Activated CD4-positive, alpha-beta T cell treated with anti-CD3 and anti-CD28 coated beads, Interleukin-2, amount 10 ng/mL, durations not matched to agents 7 days and 5 days (primary cell): Measurements from ENCODE around the gene RASA4B. TPM values are rescaled to one million over a fixed set of nuclear protein-coding genes. Genes with fewer than 3 reads are reported as not detected.
A peak's percentile ranks its signal among the peaks of the same experiment; 100 is the strongest.
"Not testable (repeated sequence)": the region's sequence is repeated elsewhere in the genome, so short reads cannot be mapped to it uniquely, and the experiment has no call there.

ENCODE experiments used
- CTCF ChIA-PET: fragments of 350-600 bp; sonication (Branson Sonifier 250); formaldehyde crosslinking; loops from one replicate; lab custom pipeline; 2021; ENCODE audit warnings: antibody characterized with exemption; lab: Charles Lee
- POLR2A ChIA-PET: fragments of 350-600 bp; sonication (Branson Sonifier 250); formaldehyde crosslinking; loops from one replicate; lab custom pipeline; 2021; ENCODE audit warnings: antibody characterized with exemption; lab: Charles Lee
- DNase-seq: peaks from one replicate; pipeline ENCODE4 v3.0.0-alpha.2; 2020
- H3K27ac Mint-ChIP-seq: one replicate; pipeline ENCODE4 v1.8.0; 2021; ENCODE audit warnings: mild to moderate bottlenecking, moderate library complexity, mixed read lengths
- H3K27me3 Mint-ChIP-seq: one replicate; pipeline ENCODE4 v1.8.0; 2021; ENCODE audit warnings: mixed read lengths
- H3K36me3 Mint-ChIP-seq: one replicate; pipeline ENCODE4 v1.8.0; 2021; ENCODE audit warnings: low read depth, mixed read lengths
- H3K4me1 Mint-ChIP-seq: one replicate; pipeline ENCODE4 v1.8.0; 2021; ENCODE audit warnings: mixed read lengths
- H3K4me3 Mint-ChIP-seq: one replicate; pipeline ENCODE4 v1.8.0; 2021; ENCODE audit warnings: mild to moderate bottlenecking, moderate library complexity, mixed read lengths
- H3K9me3 Mint-ChIP-seq: one replicate; pipeline ENCODE4 v1.8.0; 2021; ENCODE audit warnings: mixed read lengths
- total RNA-seq, 2 experiments: library from RNA; stranded (reverse); gene quantifications; one replicate each; pipeline ENCODE4 v1.2.3, GENCODE V29; 2021

The RASA4B gene
- total RNA-seq = 10 to 100 TPM; 23.2 to 26.9 TPM

- H3K27ac Mint-ChIP-seq, H3K36me3 Mint-ChIP-seq, CTCF ChIA-PET, H3K9me3 Mint-ChIP-seq, H3K4me1 Mint-ChIP-seq, POLR2A ChIA-PET, H3K27me3 Mint-ChIP-seq: not testable (repeated sequence)
- peak within 1 kb of the TSS; percentile 13 for H3K4me3 Mint-ChIP-seq
- peak; percentile 25 for DNase-seq
These were observed at the start of gene RASA4B for GRCh38 chr7:102517550-102518147. Gene RASA4B (minus strand): TSS chr7:102517777. CDS start chr7:102517710, 67 bp downstream.

GRCh38 chr7:102550808-102551422 is 33.3 kb upstream of the RASA4B start, which contains the start of gene SPDYE2:
Gene SPDYE2 (plus strand): TSS chr7:102551226. CDS start chr7:102553256, 2,030 bp downstream.
- H3K9me3 Mint-ChIP-seq, H3K4me3 Mint-ChIP-seq, H3K27me3 Mint-ChIP-seq, H3K4me1 Mint-ChIP-seq, POLR2A ChIA-PET, DNase-seq, H3K36me3 Mint-ChIP-seq, H3K27ac Mint-ChIP-seq, CTCF ChIA-PET: not testable (repeated sequence)

- DNase-seq, H3K27me3 Mint-ChIP-seq, H3K27ac Mint-ChIP-seq, POLR2A ChIA-PET, H3K9me3 Mint-ChIP-seq, H3K4me3 Mint-ChIP-seq, H3K4me1 Mint-ChIP-seq, H3K36me3 Mint-ChIP-seq, CTCF ChIA-PET: not testable (repeated sequence)
These were observed 28.8 kb upstream of the RASA4B start for GRCh38 chr7:102546353-102546752.

- H3K27me3 Mint-ChIP-seq, H3K27ac Mint-ChIP-seq, POLR2A ChIA-PET, H3K4me3 Mint-ChIP-seq, H3K36me3 Mint-ChIP-seq, H3K9me3 Mint-ChIP-seq, H3K4me1 Mint-ChIP-seq, CTCF ChIA-PET, DNase-seq: not testable (repeated sequence)
These were observed 27.7 kb upstream of the RASA4B start for GRCh38 chr7:102545288-102545687.

- H3K4me1 Mint-ChIP-seq, CTCF ChIA-PET, H3K9me3 Mint-ChIP-seq, DNase-seq, H3K36me3 Mint-ChIP-seq, POLR2A ChIA-PET, H3K27me3 Mint-ChIP-seq, H3K4me3 Mint-ChIP-seq, H3K27ac Mint-ChIP-seq: not testable (repeated sequence)
These were observed 26.8 kb upstream of the RASA4B start for GRCh38 chr7:102544372-102544771.

- H3K4me3 Mint-ChIP-seq, POLR2A ChIA-PET, H3K4me1 Mint-ChIP-seq, CTCF ChIA-PET, H3K27ac Mint-ChIP-seq, DNase-seq, H3K36me3 Mint-ChIP-seq, H3K9me3 Mint-ChIP-seq, H3K27me3 Mint-ChIP-seq: not testable (repeated sequence)
These were observed 26.0 kb upstream of the RASA4B start, which contains the start of gene UPK3BL2 for GRCh38 chr7:102543596-102543995. Gene UPK3BL2 (minus strand): TSS chr7:102543696. CDS start chr7:102543636, 60 bp downstream.

- H3K4me1 Mint-ChIP-seq, H3K27ac Mint-ChIP-seq, H3K27me3 Mint-ChIP-seq, H3K9me3 Mint-ChIP-seq, DNase-seq, H3K36me3 Mint-ChIP-seq, CTCF ChIA-PET, H3K4me3 Mint-ChIP-seq, POLR2A ChIA-PET: not testable (repeated sequence)
These were observed 25.2 kb upstream of the RASA4B start for GRCh38 chr7:102542771-102543170.

GRCh38 chr7:102542083-102542482 is 24.5 kb upstream of the RASA4B start:
- H3K9me3 Mint-ChIP-seq, POLR2A ChIA-PET, DNase-seq, H3K27ac Mint-ChIP-seq, H3K4me1 Mint-ChIP-seq, H3K4me3 Mint-ChIP-seq, H3K36me3 Mint-ChIP-seq, H3K27me3 Mint-ChIP-seq, CTCF ChIA-PET: not testable (repeated sequence)

GRCh38 chr7:102540604-102541003 is 23.0 kb upstream of the RASA4B start:
- H3K9me3 Mint-ChIP-seq, H3K27ac Mint-ChIP-seq, POLR2A ChIA-PET, H3K27me3 Mint-ChIP-seq, H3K4me1 Mint-ChIP-seq, CTCF ChIA-PET, H3K4me3 Mint-ChIP-seq, DNase-seq, H3K36me3 Mint-ChIP-seq: not testable (repeated sequence)

GRCh38 chr7:102535062-102535615 is 17.6 kb upstream of the RASA4B start:
- DNase-seq, H3K27me3 Mint-ChIP-seq, H3K27ac Mint-ChIP-seq, H3K4me3 Mint-ChIP-seq, H3K36me3 Mint-ChIP-seq, H3K4me1 Mint-ChIP-seq, CTCF ChIA-PET, POLR2A ChIA-PET, H3K9me3 Mint-ChIP-seq: not testable (repeated sequence)

GRCh38 chr7:102532127-102532526 is 14.6 kb upstream of the RASA4B start:
- H3K9me3 Mint-ChIP-seq, H3K27me3 Mint-ChIP-seq, CTCF ChIA-PET, H3K4me1 Mint-ChIP-seq, H3K4me3 Mint-ChIP-seq, H3K27ac Mint-ChIP-seq, H3K36me3 Mint-ChIP-seq, POLR2A ChIA-PET, DNase-seq: not testable (repeated sequence)

GRCh38 chr7:102531583-102531982 is 14.0 kb upstream of the RASA4B start:
- H3K4me3 Mint-ChIP-seq, H3K27ac Mint-ChIP-seq, H3K27me3 Mint-ChIP-seq, H3K4me1 Mint-ChIP-seq, H3K36me3 Mint-ChIP-seq, POLR2A ChIA-PET, CTCF ChIA-PET, H3K9me3 Mint-ChIP-seq, DNase-seq: not testable (repeated sequence)

GRCh38 chr7:102527822-102528793 is 10.5 kb upstream of the RASA4B start:
- H3K4me1 Mint-ChIP-seq, H3K9me3 Mint-ChIP-seq, H3K27ac Mint-ChIP-seq, H3K4me3 Mint-ChIP-seq, H3K36me3 Mint-ChIP-seq, CTCF ChIA-PET, H3K27me3 Mint-ChIP-seq, DNase-seq, POLR2A ChIA-PET: not testable (repeated sequence)
